OCI-LY7 (cell line): Measurements from ENCODE around the gene SPAG4.

Experiments used
- EZH2phosphoT487 ChIP-seq: fragments of 200-600 bp; sonication (generic); IDR thresholded peaks from 2 replicates; pipeline ENCODE4 v1.6.1; 2018; ENCODE audit warnings: low read depth, borderline replicate concordance, mild to moderate bottlenecking, mixed run types, antibody characterized with exemption, low read length, moderate library complexity, mixed read lengths
- TF ChIP-seq, protein P1 (sequence below): fragments of 200-600 bp; sonication (generic); conservative IDR thresholded peaks from 2 replicates; pipeline ENCODE4 v1.5.1; 2014; ENCODE audit warnings: mild to moderate bottlenecking, antibody characterized with exemption, low read length, moderate library complexity, mixed read lengths

DNA sequence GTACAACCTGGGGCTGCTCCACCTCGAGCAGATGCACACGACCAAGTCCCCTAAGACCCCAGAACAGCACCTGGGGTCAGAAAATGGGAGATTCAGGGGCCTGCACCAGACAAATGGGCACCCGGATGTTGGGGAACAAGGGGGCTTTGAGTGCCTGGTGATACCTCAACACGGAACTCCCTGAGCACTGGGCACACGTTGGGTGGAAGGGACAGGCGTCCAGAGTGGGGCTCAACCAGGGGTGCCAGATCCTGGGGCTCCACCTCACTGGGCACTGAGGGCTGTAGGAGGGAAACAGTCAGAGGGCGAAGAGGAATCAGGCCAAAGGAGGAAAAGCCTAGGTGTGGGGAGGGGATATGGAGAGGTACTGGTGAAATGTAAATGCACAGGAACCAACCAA, 33.5 kb upstream of the SPAG4 start:
- no peak for TF ChIP-seq EZH2phosphoT487
- TF ChIP-seq, protein P1, sequence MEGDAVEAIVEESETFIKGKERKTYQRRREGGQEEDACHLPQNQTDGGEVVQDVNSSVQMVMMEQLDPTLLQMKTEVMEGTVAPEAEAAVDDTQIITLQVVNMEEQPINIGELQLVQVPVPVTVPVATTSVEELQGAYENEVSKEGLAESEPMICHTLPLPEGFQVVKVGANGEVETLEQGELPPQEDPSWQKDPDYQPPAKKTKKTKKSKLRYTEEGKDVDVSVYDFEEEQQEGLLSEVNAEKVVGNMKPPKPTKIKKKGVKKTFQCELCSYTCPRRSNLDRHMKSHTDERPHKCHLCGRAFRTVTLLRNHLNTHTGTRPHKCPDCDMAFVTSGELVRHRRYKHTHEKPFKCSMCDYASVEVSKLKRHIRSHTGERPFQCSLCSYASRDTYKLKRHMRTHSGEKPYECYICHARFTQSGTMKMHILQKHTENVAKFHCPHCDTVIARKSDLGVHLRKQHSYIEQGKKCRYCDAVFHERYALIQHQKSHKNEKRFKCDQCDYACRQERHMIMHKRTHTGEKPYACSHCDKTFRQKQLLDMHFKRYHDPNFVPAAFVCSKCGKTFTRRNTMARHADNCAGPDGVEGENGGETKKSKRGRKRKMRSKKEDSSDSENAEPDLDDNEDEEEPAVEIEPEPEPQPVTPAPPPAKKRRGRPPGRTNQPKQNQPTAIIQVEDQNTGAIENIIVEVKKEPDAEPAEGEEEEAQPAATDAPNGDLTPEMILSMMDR, result no peak
